ENCODE results near the gene GOLM1. TPM values are rescaled to one million over a fixed set of nuclear protein-coding genes. Genes with fewer than 3 reads are reported as not detected.

The GOLM1 gene
- total RNA-seq, 4 donors from 2014 or later: 1.8 to 2.6 (median 2.3) TPM

GRCh38 chr9:86073839-86074238, 25.5 kb downstream of the GOLM1 start:
- in situ Hi-C loops (cut with MboI; ENCODE audit: low sequenced_read_pairs in 4 of 4) (no loop called here), intact Hi-C loops (cut with DNase I; ENCODE audit: low total_unique reads) (no loop called here)
- DNase-seq (no peak), ATAC-seq (no peak)
- Histone ChIP-seq H3K27me3 (no peaks in the 10 kb centered on the region), H3K9me3 (no peaks in the 10 kb centered on the region), H3K36me3 (no peaks in the 10 kb centered on the region), H3K4me1 (no peaks in the 10 kb centered on the region), H3K27ac (no peak overlapping the region), H3K4me3 (no peak overlapping the region)
- no peak for TF ChIP-seq POLR2A (IDR thresholded peaks at IDR 0.05)
- no peak for TF ChIP-seq CTCF (IDR thresholded peaks at IDR 0.05 in 4 of 5, conservative IDR thresholded peaks at IDR 0.05 in 1 of 5)

GRCh38 chr9:86072394-86072877, 26.9 kb downstream of the GOLM1 start:
- intact Hi-C loops (cut with DNase I; ENCODE audit: low total_unique reads): no loop called here
- H3K27me3 ChIP-seq: no peaks in the 10 kb centered on the region
- H3K9me3 ChIP-seq: no peaks in the 10 kb centered on the region
- no peak for DNase-seq
- H3K36me3 ChIP-seq: no peaks in the 10 kb centered on the region
- no peak overlapping the region for H3K27ac ChIP-seq
- H3K4me1 ChIP-seq: no peaks in the 10 kb centered on the region
- TF ChIP-seq CTCF (IDR thresholded peaks at IDR 0.05 in 4 of 5, conservative IDR thresholded peaks at IDR 0.05 in 1 of 5) (no peak), POLR2A (IDR thresholded peaks at IDR 0.05) (no peak)
- H3K4me3 ChIP-seq: no peak overlapping the region
- no peak for ATAC-seq
- in situ Hi-C loops (cut with MboI; ENCODE audit: low sequenced_read_pairs in 4 of 4): no loop called here

GRCh38 chr9:86069206-86069869, 30.0 kb downstream of the GOLM1 start:
- intact Hi-C loops (cut with DNase I; ENCODE audit: low total_unique reads) (no loop called here), in situ Hi-C loops (cut with MboI; ENCODE audit: low sequenced_read_pairs in 4 of 4) (no loop called here)
- no peak for TF ChIP-seq POLR2A (IDR thresholded peaks at IDR 0.05)
- no peak for TF ChIP-seq CTCF (IDR thresholded peaks at IDR 0.05 in 4 of 5, conservative IDR thresholded peaks at IDR 0.05 in 1 of 5)
- H3K4me3 ChIP-seq: no peak overlapping the region
- H3K4me1 ChIP-seq: no peaks in the 10 kb centered on the region
- no peak overlapping the region for H3K27ac ChIP-seq
- DNase-seq (no peak), ATAC-seq (no peak)
- no peaks in the 10 kb centered on the region for H3K27me3 ChIP-seq
- no peaks in the 10 kb centered on the region for H3K9me3 ChIP-seq
- no peaks in the 10 kb centered on the region for H3K36me3 ChIP-seq

- Histone ChIP-seq H3K9me3 (no peaks in the 10 kb centered on the region), H3K36me3 (no peaks in the 10 kb centered on the region), H3K27ac (no peak overlapping the region), H3K4me3 (no peak overlapping the region), H3K27me3 (no peaks in the 10 kb centered on the region), H3K4me1 (no peaks in the 10 kb centered on the region)
- no peak for DNase-seq
- in situ Hi-C loops (cut with MboI; ENCODE audit: low sequenced_read_pairs in 4 of 4) (no loop called here), intact Hi-C loops (cut with DNase I; ENCODE audit: low total_unique reads) (no loop called here)
- TF ChIP-seq CTCF (IDR thresholded peaks at IDR 0.05 in 4 of 5, conservative IDR thresholded peaks at IDR 0.05 in 1 of 5) (no peak), POLR2A (IDR thresholded peaks at IDR 0.05) (no peak)
- ATAC-seq: no peak
These were observed 35.1 kb downstream of the GOLM1 start for GRCh38 chr9:86064220-86064619.
